HG02798 (cell line): ENCODE results near the gene PCYT1A.

ENCODE experiments used
- ATAC-seq: cut with Tn5 transposase; IDR thresholded peaks from one replicate; pipeline ENCODE4 v1.9.1; 2021; ENCODE audit warnings: mild to moderate bottlenecking; ENCODE audit not compliant: unreplicated experiment, poor library complexity

PCYT1A gene

GRCh38 chr3:196240424-196240823 is 47.1 kb downstream of the PCYT1A start:
- no peak for ATAC-seq

- ATAC-seq = no peak
Measured at GRCh38 chr3:196238612-196239560, 48.6 kb downstream of the PCYT1A start.

DNA sequence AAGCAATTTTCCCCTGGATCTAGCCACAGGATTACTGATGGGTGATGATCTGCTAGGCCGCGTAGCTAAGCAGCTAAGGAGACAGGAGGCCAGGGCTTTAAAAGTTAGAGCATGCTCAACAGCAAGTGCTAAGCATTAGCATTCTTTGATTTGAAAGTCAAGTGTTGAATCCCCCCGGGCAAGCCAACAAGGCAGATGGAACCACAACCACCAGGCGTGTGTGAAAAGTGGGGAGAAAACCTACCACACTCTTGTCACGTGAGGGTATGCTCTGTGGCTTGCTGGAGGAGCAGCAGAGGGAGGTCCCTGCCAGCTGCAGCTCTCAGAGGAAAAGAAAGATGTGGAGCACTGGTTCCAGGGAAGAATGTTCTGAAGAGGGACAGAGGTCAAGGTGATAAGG is 50.3 kb downstream of the PCYT1A start:
- no peak for ATAC-seq

DNA sequence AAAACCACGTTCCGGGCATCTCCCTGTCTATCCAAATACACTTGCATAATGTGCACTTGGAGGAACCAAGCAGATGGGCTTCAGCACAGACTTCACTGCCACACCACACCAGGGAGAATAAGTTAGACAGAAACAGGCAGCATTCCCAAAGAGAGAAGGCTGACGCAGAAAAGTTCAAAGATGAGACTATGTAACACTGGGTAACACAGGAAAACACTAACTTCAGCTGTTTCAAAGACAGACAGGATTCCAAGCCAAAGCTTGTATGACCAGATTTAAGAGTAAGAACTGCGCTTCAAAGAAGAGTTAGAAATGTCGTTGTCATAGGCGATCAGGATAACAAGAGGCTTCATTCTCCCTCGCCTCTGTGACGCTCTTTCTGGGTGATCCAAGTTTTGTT is 51.3 kb downstream of the PCYT1A start:
- ATAC-seq = no peak

DNA sequence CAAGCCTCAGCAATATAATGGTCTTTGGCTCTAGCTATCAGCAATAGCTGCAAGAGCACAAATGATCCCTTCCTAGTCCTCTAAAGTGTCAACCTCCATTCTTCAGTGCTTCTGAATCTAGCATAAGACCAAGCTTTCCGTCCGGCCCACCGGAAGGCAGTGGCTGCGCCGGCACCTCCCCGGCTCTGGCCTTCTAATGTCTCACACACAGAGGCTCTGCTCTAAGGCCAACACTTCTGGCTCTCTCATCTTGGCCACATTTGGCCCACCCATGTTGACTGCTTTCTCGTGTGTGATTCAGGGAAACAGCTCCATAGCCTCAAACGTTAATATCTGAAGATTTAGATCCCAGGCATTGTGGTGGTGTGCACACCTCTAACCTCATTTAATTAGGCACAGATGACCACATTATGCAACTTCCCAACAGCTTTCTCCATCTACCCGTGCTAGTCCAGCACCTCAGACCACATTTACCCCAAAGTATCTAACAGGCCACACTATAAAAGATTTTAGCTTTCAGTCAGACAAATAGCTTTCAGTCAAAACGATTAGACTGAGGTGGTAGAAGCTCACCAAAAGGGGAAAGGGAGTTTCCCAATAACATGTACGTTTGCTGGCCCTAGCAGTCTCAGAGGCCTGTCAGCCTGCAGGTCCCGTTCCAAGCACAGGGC is 51.9 kb downstream of the PCYT1A start:
- no peak for ATAC-seq

DNA sequence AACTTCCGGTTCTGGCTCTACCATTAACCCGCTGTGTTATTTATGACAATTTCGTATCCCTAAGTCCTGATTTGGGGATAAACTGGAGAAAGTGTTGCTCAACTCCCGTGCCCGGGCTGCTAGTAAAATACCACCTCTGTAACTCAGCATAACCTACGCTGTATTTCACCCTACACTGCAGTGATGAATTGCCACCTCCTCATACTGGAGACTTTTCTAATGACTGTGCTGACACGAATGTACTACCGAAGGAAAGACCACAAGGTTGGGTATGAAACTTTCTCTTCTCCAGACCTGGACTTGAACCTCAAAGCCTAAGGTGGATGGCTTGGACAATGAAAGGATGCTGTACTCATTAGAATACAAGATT is 54.7 kb downstream of the PCYT1A start:
- ATAC-seq = no peak

- peak; percentile 68 for ATAC-seq
Measured at GRCh38 chr3:196232154-196232881, 55.2 kb downstream of the PCYT1A start.

- no peak for ATAC-seq
Measured at GRCh38 chr3:196227629-196228493, 59.7 kb downstream of the PCYT1A start.

DNA sequence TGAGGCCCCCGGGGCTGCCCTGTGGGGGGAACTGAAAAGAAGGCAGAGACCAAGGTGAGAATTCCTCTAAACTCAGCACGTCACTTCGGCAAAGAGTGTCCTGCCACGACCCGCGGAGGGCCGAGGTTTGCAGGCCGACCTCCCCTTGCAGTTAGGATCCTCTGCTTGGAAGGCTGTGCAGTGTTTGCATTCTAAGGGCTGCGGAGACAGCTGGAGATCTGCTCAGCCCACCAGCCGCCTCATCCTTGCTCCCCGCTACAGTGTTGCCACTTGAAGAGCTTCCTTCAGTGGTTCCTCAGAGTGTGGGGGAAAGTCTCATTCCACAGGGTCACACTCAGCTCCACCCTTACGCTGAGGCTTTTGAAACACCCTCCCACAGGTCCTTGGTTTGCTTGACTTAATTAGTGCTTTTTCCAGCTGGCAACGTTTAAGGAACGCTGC is 60.4 kb downstream of the PCYT1A start:
- ATAC-seq = no peak

- no peak for ATAC-seq
Measured at GRCh38 chr3:196225763-196226364, 61.7 kb downstream of the PCYT1A start.

DNA sequence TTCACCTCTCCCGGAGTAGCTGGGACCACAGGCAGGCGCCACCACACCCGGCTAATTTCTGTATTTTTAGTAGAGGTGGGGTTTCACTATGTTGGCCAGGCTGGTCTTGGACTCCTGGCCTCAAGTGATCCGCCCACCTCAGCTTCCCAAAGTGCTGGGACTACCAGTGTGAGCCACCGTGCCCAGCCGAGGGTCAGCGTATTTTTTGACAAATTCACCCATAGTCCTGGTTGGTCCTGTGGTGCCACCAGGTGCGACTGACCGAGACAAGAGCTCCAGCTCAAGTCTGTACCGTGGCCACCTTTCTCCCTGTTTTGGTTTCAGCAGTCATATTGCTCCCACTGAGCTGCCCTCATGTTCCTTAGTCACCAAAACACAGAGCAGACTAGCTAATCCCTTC is 62.4 kb downstream of the PCYT1A start:
- ATAC-seq = no peak

DNA sequence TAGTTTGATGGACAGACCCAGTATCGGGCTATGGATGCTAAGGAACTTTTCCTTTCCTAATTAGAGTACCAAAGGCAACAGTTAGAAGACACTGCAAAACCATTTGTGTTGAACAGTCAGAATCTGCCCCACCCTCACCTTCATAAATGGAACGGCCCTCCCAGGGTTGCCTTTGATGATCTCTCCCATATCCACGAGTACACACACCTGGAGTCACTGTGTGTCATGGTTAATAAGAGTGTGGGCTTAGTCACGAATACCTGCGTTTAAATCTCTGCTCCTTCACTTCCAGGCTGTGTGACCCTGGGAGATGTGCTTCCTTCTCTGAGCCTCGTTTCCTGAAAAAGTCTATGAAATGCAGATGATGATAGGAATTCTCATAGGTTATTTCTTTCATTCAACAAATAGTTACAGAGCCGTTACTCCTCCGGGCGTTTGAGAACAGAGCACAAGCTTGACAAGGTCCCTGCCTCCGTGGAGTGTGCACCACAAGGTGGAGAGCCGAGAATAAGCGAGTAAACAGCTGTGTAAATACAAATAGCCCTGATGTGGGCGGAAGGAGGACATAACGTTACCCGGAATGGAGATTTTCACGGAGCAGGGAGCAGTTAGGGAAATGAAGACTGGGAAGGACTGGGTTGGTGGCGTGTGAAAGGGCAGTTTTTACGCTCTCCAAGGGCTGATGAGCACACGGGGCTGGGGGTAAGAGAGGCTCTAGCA is 64.5 kb downstream of the PCYT1A start:
- ATAC-seq = no peak

DNA sequence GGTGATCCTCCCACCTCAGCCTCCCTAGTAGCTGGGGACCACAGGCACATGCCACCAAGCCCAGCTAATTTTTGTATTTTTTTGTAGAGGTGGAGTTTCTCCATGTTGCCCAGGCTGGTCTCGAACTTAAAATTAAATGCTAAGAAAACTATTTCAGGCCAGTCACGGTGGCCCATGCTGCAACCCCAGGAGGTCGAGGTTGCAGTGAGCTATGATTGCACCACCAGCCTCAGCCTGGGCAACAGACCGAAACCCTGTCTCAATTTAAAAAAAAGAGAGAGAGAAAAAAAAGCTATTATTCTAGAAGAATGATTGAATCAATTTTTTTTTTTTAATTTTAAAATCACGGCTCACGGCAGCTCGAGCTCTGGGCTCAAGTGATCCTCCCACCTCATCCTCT is 66.5 kb downstream of the PCYT1A start:
- ATAC-seq = no peak

DNA sequence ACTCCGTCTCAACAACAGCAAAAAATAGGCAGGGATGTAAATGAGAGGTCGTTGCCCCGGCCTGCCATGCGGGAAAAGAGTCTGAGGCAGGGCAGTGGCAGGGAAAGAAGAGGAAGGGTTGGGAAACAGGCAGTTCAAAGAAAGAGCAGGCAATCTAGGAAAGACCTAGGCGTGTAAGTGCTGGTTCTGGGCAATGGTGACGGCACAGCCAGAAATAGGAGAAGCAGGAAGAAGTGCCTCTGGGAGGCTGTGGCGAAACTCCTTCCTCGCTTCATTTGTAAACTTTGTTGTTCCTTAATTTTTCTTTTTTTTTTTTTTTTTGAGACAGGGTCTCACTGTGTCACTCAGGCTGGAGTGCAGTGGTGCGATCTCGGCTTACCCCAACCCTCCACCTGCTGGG is 66.9 kb downstream of the PCYT1A start:
- no peak for ATAC-seq

GRCh38 chr3:196219970-196220311 is 67.6 kb downstream of the PCYT1A start:
- ATAC-seq = no peak

- peak; percentile 74 for ATAC-seq
Measured at GRCh38 chr3:196219194-196219969, 68.1 kb downstream of the PCYT1A start.

- ATAC-seq = no peak
Measured at GRCh38 chr3:196218155-196218712, 69.3 kb downstream of the PCYT1A start.
